GM10266 (cell line): ENCODE measurements around the gene LRBA.
"Not testable (repeated sequence)": the region's sequence is repeated elsewhere in the genome, so short reads cannot be mapped to it uniquely, and the experiment has no call there.

Source experiments
- DNase-seq: peaks from one replicate; pipeline ENCODE4 v3.0.0; 2012; ENCODE audit errors: extremely low spot score
- TF ChIP-seq, protein P1 (sequence below): IDR thresholded peaks from 2 replicates; pipeline ENCODE4 v1.5.1; 2012; ENCODE audit warnings: mild to moderate bottlenecking, low read depth; ENCODE audit not compliant: control insufficient read depth, insufficient read depth; ENCODE audit errors: missing control alignments

The LRBA gene

DNA sequence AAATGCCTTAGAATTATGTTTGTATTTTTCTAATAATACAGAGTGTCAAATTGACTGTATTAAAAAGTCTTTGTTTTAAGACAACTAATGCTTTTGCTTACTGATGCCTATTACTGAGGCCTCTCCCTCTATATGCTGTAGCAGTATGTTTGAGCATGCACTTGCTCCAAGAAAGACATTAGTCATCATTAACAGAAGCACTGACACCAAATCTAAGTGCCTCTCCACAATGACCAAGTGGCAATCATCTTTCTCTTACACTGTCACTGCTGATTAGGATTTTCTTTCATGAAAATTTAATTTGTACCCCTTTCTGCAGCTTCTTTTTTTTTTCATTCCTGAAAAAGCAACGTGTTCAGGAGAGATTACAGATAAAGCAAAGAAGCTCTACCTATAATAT lies 444.2 kb downstream of the LRBA start:
- no peak for DNase-seq
- TF ChIP-seq, protein P1, sequence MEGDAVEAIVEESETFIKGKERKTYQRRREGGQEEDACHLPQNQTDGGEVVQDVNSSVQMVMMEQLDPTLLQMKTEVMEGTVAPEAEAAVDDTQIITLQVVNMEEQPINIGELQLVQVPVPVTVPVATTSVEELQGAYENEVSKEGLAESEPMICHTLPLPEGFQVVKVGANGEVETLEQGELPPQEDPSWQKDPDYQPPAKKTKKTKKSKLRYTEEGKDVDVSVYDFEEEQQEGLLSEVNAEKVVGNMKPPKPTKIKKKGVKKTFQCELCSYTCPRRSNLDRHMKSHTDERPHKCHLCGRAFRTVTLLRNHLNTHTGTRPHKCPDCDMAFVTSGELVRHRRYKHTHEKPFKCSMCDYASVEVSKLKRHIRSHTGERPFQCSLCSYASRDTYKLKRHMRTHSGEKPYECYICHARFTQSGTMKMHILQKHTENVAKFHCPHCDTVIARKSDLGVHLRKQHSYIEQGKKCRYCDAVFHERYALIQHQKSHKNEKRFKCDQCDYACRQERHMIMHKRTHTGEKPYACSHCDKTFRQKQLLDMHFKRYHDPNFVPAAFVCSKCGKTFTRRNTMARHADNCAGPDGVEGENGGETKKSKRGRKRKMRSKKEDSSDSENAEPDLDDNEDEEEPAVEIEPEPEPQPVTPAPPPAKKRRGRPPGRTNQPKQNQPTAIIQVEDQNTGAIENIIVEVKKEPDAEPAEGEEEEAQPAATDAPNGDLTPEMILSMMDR = no peak

DNA sequence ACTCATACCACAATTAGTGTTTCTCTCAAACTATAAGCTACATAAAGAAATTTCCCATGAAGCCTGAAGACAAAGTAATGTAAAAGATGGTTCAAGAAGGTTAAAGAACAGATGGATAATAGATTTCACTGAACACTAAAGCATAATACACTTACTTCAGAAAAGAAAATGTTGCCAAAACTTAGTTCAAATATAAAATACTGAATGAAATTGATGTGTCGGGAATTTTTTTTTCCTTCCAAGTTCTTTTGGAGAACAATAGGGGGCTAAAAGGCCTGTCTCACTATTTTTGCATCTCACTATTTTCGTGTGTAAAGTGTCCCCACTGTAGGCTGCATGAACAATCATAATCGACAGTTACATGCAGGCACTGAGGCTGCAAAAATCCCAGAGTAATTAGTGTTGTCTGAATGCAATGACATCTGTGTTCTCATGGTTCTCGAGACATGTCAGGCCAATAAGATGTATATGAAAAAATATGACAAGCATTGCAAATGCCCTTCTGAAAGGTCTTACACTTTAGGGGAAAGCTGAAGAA lies 445.0 kb downstream of the LRBA start:
- no peak for DNase-seq
- TF ChIP-seq, protein P1 = no peak

- no peak for DNase-seq
- TF ChIP-seq, protein P1 = no peak
Observed at GRCh38 chr4:150569384-150569987, 445.6 kb downstream of the LRBA start.

DNA sequence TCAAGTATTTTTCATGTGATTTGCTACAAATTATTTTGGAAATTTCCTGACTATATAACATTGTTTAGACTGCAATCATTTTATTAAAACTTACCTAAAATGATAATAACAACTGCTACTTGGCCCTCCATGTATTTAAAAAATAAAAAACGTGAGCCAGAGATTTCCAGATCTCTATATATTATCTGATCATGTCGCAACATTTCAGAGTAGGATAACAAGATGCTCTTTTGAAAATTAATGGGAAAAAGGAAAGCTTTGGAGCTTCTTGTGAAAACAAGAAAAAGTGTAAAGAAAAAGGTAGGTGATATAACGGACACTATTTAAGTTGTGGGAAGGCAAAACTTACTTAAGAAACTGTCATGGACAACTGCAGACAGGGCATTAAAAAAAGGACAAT lies 448.0 kb downstream of the LRBA start:
- no peak for DNase-seq
- TF ChIP-seq, protein P1 = no peak

DNA sequence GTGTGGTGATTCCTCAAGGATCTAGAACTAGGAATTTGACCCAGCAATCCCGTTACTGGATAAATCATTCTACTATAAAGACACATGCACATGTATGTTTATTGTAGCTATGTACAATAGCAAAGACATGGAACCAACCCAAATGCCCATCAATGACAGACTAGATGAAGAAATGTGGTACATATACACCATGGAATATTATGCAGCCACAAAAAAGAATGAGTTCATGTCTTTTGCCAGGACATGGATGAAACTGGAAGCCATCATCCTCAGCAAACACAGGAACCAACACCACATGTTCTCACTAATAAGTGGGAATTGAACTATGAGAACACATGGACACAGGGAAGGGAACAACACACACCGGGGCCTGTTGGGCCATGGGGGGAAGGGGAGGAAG lies 450.1 kb downstream of the LRBA start:
- DNase-seq = not testable (repeated sequence)

- TF ChIP-seq, protein P1 = no peak
- DNase-seq = no peak
Observed at GRCh38 chr4:150562751-150563150, 452.3 kb downstream of the LRBA start.

DNA sequence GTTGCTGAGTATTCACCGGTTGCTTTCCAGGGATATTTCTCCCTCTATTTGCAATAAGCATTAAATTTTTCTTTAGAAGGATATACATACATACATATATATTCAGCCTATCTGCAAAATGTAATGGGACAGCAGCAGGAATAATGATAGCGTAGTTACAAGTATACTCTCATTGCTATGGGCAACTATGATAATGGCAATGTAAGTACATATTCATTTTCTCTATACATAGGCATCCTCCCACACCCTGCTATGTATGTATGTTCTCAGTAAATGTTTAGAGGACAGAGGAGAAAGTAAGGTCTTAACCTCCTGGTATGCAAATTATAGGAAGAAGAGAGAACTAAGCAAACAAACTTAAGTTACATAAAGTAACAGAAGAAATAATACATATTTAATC lies 452.8 kb downstream of the LRBA start:
- DNase-seq = no peak
- TF ChIP-seq, protein P1 = no peak
